ENCODE measurements around the gene IFT43.

Gene IFT43

DNA sequence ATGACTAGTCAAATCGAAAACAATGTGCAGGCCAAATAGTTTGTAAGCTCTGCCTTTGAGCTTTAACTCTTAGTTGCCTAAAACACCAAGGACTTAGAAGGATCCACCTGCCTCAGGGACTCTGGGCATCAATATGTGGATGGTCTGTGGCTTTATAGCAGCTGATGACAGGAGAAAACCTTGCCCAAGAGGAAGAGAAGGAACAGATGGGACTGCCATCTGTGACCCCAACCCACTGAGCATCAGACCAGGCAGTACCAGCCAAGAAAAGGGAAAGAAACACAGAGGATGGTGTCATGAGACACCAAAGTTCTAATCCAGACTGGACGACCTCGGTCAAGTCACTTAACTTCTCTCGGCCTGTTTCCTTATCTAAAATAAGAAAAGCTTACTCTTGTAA is 16.4 kb upstream of the IFT43 start:
- H3K4me3 ChIP-seq (replicated peaks; ENCODE audit: low read depth, low read length), result no peak overlapping the region
- TF ChIP-seq, protein P1, sequence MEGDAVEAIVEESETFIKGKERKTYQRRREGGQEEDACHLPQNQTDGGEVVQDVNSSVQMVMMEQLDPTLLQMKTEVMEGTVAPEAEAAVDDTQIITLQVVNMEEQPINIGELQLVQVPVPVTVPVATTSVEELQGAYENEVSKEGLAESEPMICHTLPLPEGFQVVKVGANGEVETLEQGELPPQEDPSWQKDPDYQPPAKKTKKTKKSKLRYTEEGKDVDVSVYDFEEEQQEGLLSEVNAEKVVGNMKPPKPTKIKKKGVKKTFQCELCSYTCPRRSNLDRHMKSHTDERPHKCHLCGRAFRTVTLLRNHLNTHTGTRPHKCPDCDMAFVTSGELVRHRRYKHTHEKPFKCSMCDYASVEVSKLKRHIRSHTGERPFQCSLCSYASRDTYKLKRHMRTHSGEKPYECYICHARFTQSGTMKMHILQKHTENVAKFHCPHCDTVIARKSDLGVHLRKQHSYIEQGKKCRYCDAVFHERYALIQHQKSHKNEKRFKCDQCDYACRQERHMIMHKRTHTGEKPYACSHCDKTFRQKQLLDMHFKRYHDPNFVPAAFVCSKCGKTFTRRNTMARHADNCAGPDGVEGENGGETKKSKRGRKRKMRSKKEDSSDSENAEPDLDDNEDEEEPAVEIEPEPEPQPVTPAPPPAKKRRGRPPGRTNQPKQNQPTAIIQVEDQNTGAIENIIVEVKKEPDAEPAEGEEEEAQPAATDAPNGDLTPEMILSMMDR (IDR thresholded peaks at IDR 0.05; ENCODE audit: insufficient read depth, low read length, poor library complexity, severe bottlenecking), result no peak
- no peaks in the 10 kb centered on the region for H3K27me3 ChIP-seq (replicated peaks; ENCODE audit: control insufficient read depth, insufficient read depth, low read length)
- DNase-seq (ENCODE audit: extremely low read depth, insufficient read length), result no peak
- H3K36me3 ChIP-seq (ENCODE audit: control insufficient read depth, insufficient read depth, low read length), result no peaks in the 10 kb centered on the region

DNA sequence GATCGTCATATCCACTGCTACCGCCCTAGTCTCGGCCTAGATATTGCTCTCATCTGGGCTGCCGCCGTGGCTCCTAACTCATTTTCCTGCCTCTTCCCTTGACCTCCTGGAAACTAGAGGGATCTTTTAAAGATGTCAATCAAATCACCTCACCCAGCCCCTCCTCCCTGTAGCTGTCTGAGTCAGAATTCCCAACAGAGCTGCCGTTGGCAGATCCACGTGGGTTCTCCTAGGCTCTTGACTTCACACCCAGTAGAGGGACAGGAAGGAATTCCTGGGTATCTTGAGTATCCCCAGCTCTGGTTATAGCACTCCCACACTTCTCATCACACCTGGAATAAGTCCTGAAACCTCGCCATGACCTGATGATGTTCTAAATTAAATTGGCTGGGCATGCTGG is 15.7 kb upstream of the IFT43 start:
- TF ChIP-seq, protein P1 (IDR thresholded peaks at IDR 0.05; ENCODE audit: insufficient read depth, low read length, poor library complexity, severe bottlenecking), result no peak
- Histone ChIP-seq H3K36me3 (ENCODE audit: control insufficient read depth, insufficient read depth, low read length) (no peaks in the 10 kb centered on the region), H3K4me3 (replicated peaks; ENCODE audit: low read depth, low read length) (no peak overlapping the region), H3K27me3 (replicated peaks; ENCODE audit: control insufficient read depth, insufficient read depth, low read length) (no peaks in the 10 kb centered on the region)
- no peak for DNase-seq (ENCODE audit: extremely low read depth, insufficient read length)

DNA sequence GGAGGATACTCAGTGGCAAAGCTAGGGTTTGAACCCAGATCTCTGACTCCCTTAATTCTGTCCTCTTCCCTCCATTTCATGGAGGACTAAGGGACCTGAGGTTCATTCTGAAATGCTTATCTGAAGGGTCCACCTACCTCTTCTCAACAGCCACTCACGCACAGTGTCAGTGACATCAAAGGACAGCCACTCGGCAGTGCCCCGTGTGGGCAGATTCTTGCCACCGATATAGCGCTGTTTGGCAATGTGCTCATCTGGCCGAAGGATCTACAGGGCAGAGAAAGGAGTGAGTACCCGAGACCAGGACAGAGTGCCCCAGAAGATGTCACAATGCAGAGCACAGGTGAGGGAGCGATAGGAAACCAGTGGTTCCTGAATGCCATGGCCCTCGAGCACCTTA is 14.6 kb upstream of the IFT43 start:
- Histone ChIP-seq H3K4me3 (replicated peaks; ENCODE audit: low read depth, low read length) (no peak overlapping the region), H3K36me3 (ENCODE audit: control insufficient read depth, insufficient read depth, low read length) (no peaks in the 10 kb centered on the region), H3K27me3 (replicated peaks; ENCODE audit: control insufficient read depth, insufficient read depth, low read length) (no peaks in the 10 kb centered on the region)
- TF ChIP-seq, protein P1 (IDR thresholded peaks at IDR 0.05; ENCODE audit: insufficient read depth, low read length, poor library complexity, severe bottlenecking), result no peak
- no peak for DNase-seq (ENCODE audit: extremely low read depth, insufficient read length)

- no peak overlapping the region for H3K4me3 ChIP-seq (replicated peaks; ENCODE audit: low read depth, low read length)
- no peaks in the 10 kb centered on the region for H3K27me3 ChIP-seq (replicated peaks; ENCODE audit: control insufficient read depth, insufficient read depth, low read length)
- no peaks in the 10 kb centered on the region for H3K36me3 ChIP-seq (ENCODE audit: control insufficient read depth, insufficient read depth, low read length)
- TF ChIP-seq, protein P1 (IDR thresholded peaks at IDR 0.05; ENCODE audit: insufficient read depth, low read length, poor library complexity, severe bottlenecking), result no peak
- no peak for DNase-seq (ENCODE audit: extremely low read depth, insufficient read length)
These were observed 14.1 kb upstream of the IFT43 start for GRCh38 chr14:75971509-75971908.

DNA sequence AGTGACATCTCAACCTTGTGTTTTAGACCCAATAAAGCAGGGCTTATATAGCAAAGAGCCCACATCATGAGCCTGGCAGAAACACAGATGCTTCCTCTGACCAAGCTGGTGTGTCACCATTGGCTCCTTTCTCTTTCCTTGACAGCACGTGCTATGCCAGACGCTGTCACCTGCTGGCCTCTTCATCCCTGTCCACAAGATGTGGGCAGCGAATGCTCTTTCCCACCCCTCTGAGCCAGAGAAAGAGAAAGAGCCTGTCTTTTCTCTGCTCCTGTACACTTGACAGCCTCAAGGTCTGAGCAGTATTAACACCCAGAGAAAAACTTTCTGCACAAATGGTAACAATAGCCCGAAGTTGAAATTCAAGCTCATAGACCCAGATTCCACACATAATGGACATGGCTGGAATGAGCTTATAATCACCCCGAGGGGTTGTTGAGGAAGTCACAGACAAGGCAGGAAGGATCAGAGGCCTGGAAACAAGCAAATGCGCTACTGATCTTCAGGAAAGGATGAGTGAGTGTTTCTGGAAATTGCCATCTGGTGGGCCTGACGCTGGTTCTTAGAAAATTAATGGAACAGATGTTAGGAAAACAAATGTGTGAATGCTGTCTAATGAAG is 12.7 kb upstream of the IFT43 start:
- no peak overlapping the region for H3K4me3 ChIP-seq (replicated peaks; ENCODE audit: low read depth, low read length)
- H3K27me3 ChIP-seq (replicated peaks; ENCODE audit: control insufficient read depth, insufficient read depth, low read length), result no peaks in the 10 kb centered on the region
- TF ChIP-seq, protein P1 (IDR thresholded peaks at IDR 0.05; ENCODE audit: insufficient read depth, low read length, poor library complexity, severe bottlenecking), result no peak
- DNase-seq (ENCODE audit: extremely low read depth, insufficient read length), result no peak
- H3K36me3 ChIP-seq (ENCODE audit: control insufficient read depth, insufficient read depth, low read length), result no peaks in the 10 kb centered on the region
